Neural cell (in vitro differentiated cells): Measurements from ENCODE around the gene P2RX2.

Experiments used
- MXI1 ChIP-seq: fragments of 450-650 bp; conservative IDR thresholded peaks from 2 replicates; pipeline ENCODE4 v1.6.1; 2014; ENCODE audit warnings: antibody characterized with exemption, mild to moderate bottlenecking; ENCODE audit not compliant: poor library complexity, severe bottlenecking
- TF ChIP-seq, protein P1 (sequence below): fragments of 450-650 bp; IDR thresholded peaks from 2 replicates; pipeline ENCODE4 v1.5.1; 2014; ENCODE audit warnings: antibody characterized with exemption, mild to moderate bottlenecking, moderate library complexity; ENCODE audit not compliant: poor library complexity, severe bottlenecking

DNA sequence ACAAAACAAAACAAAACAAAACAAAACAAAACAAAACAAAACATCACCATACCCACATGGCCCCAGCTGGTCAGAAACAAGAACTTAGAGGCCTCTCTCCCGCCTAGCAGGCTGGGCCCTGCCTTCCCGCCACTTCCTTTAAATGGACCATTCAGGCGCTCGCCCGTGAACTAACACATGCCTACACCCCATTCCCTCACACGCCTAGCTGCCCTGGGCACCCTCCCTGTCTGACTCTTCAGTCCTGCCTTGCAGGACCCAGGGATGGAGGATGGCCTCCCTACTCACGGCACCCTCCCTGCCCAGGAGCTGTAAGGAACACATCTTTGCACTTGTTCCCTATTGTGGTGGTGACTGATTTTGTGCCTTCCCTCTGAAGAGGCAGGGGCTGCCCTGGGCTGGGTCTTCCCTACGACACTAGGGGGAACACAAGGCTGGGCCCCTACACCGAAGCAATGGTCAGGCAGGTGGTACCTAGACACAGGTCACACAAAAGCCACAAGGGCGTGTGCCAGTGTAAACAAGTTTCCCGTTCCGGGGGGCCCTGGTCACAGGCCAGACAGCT is 21.5 kb downstream of the P2RX2 start:
- TF ChIP-seq, protein P1, sequence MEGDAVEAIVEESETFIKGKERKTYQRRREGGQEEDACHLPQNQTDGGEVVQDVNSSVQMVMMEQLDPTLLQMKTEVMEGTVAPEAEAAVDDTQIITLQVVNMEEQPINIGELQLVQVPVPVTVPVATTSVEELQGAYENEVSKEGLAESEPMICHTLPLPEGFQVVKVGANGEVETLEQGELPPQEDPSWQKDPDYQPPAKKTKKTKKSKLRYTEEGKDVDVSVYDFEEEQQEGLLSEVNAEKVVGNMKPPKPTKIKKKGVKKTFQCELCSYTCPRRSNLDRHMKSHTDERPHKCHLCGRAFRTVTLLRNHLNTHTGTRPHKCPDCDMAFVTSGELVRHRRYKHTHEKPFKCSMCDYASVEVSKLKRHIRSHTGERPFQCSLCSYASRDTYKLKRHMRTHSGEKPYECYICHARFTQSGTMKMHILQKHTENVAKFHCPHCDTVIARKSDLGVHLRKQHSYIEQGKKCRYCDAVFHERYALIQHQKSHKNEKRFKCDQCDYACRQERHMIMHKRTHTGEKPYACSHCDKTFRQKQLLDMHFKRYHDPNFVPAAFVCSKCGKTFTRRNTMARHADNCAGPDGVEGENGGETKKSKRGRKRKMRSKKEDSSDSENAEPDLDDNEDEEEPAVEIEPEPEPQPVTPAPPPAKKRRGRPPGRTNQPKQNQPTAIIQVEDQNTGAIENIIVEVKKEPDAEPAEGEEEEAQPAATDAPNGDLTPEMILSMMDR, result no peak
- TF ChIP-seq MXI1, result no peak
